ENCODE measurements around the gene CYTH4.

Gene CYTH4

GRCh38 chr22:37274380-37274862 is 7.9 kb upstream of the CYTH4 start:
- TF ChIP-seq CTCF (IDR thresholded peaks at IDR 0.05) (no peak), ZFX (IDR thresholded peaks at IDR 0.05; ENCODE audit: borderline replicate concordance) (no peak)
- H3K27ac ChIP-seq = no peak overlapping the region

GRCh38 chr22:37275134-37275533 is 7.2 kb upstream of the CYTH4 start:
- H3K27ac ChIP-seq = no peak overlapping the region
- TF ChIP-seq ZFX (IDR thresholded peaks at IDR 0.05; ENCODE audit: borderline replicate concordance) (no peak), CTCF (IDR thresholded peaks at IDR 0.05) (no peak)

- no peak for TF ChIP-seq ZFX (IDR thresholded peaks at IDR 0.05; ENCODE audit: borderline replicate concordance)
- no peak for TF ChIP-seq CTCF (IDR thresholded peaks at IDR 0.05)
- H3K27ac ChIP-seq = no peak overlapping the region
These were observed 6.7 kb upstream of the CYTH4 start for GRCh38 chr22:37275622-37276021.

- TF ChIP-seq CTCF (IDR thresholded peaks at IDR 0.05) (no peak), ZFX (IDR thresholded peaks at IDR 0.05; ENCODE audit: borderline replicate concordance) (no peak)
- H3K27ac ChIP-seq = no peak overlapping the region
These were observed 5.5 kb upstream of the CYTH4 start for GRCh38 chr22:37276776-37277175.

- no peak for TF ChIP-seq CTCF (IDR thresholded peaks at IDR 0.05)
These were observed 4.9 kb upstream of the CYTH4 start for GRCh38 chr22:37277384-37277783.

GRCh38 chr22:37278261-37278660 is 4.0 kb upstream of the CYTH4 start:
- no peak overlapping the region for H3K27ac ChIP-seq
- no peak for TF ChIP-seq CTCF (IDR thresholded peaks at IDR 0.05)
- no peak for TF ChIP-seq ZFX (IDR thresholded peaks at IDR 0.05; ENCODE audit: borderline replicate concordance)

More at GRCh38 chr22:37277384-37277783, 4.9 kb upstream of the CYTH4 start:
- no peak overlapping the region for H3K27ac ChIP-seq

GRCh38 chr22:37279331-37280181 is 2.8 kb upstream of the CYTH4 start:
- no peak overlapping the region for H3K27ac ChIP-seq
- TF ChIP-seq CTCF (IDR thresholded peaks at IDR 0.05) (no peak), ZFX (IDR thresholded peaks at IDR 0.05; ENCODE audit: borderline replicate concordance) (no peak)

Data from 22Rv1 (cell line).